Right kidney (tissue), 1 donor: ENCODE measurements around the gene RNF220.
A peak's percentile ranks its signal among the peaks of the same experiment; 100 is the strongest.

Source experiments
- DNase-seq: peaks from one replicate; pipeline ENCODE4 v3.0.0-alpha.2; 2016

The RNF220 gene

DNA sequence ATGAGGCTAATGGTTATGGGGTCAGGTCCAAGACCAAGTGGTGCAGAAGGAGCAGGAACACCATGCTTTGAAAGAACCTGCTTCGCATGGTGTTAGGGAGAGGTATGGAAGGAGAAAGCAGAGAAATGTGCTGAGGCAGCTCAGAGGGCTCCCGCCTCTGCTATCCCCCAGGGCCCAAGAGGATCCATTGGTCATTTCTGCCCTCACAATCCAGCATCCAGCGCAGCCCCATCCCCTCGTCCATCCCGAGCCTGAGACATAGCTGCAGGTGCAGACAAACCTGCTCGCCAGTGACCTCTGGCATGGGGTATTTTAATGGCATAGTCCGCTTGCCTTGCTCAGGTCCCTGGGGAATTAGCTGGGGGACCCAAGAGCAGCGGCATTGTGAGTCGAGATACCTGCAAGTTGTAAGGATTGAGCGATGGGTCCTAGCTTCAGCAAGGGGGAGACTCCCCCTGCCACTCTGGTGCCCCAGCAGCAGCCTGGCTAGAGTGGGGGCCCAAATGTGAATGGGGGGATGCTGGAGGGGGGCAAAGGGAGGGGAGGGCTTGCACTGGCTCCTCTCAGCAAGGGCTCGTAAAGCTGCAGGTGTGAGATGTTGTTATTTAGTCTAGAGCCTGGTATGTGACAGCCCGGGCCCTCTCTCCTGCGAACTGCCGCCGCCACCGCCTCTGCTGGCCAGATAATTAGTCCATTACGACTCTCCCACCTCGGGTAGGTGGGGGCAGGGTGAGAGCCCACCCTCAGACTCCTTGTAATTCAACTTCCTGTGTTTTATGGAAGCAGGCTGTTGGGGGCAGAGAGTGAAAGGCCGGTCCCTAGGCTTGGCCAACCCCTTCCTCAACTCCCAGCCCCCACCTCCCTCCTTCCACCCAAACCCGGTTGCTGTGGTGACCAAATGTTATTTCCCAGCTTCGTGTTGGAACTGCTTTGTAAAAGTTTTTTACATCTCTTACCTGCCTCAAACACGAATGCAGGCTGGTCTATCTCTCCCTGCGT lies 118.8 kb downstream of the RNF220 start:
- DNase-seq: no peak

DNA sequence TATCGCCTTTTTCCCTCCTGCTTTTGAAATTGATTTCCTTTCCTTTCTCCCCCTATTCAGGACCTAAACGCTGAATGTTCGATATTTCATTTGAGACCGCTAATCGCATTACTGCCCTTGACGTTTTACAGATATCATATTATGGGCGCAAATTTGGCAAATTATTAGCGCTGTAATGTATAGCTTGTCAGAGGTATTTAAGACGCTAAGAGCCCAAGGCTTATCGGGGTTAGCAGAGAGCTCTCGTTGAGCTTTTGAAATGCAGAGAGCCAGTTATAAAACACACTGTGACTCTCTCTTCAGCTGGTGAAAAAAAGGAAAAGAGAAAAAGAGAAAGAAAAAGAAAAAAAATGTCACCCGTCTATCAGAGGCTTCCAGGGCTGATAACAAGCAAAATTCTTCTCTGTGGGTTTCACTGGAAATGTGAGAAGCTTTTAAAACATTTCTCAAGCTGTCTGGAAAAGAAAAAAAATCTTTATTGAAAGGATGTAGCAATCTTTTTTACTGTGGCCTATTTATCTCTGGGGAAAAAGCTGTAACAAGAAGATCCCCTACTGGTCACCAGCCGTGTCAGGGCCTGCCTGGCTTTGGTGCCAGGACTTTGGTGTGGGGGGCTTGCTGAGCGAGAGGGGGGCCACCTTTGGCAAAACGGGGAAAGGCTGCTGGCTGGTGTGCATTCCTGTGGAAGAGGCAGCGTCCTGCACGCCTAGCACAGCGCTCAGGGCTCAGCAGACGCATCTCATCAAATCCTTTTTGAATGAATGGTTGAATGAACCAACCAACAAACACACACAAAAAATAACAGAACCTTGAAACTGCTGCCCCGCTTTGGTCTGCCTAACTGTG lies 119.8 kb downstream of the RNF220 start:
- DNase-seq: no peak

DNA sequence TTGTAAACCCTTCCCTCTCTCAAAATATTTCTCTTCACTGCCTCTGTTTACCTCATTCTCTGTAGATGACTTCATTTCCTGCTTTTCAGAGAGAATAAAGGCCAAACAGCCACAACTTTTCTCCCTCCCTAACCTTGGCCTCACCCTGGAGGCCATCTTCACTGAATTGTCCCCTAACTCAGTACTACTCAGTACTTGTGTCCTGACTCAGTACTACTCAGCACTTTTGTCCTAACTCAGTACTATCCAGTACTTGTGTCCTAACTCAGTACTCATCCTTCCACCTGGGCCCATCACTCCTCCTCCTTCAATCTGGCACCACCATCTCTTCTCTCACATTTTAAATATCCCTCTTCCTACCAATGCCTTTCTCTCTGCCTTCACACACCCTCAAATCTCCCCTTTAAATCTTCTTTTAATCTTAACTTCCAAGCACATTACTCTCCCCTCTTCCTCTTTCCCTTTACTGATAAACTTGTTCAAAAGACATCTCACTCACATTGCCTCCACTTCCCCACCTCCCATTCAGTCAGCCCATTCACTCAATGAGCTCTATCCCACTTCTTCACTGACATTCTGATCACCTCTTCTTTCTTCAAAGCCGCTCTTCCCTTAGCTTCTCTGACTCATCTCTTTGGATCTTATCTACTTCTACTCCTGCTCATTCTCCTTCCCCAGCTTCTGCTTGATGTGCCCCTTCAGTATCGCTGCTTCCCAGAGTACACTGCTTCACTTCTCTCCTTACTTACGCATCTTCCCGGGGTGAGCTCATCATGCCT lies 121.4 kb downstream of the RNF220 start:
- no peak for DNase-seq

DNA sequence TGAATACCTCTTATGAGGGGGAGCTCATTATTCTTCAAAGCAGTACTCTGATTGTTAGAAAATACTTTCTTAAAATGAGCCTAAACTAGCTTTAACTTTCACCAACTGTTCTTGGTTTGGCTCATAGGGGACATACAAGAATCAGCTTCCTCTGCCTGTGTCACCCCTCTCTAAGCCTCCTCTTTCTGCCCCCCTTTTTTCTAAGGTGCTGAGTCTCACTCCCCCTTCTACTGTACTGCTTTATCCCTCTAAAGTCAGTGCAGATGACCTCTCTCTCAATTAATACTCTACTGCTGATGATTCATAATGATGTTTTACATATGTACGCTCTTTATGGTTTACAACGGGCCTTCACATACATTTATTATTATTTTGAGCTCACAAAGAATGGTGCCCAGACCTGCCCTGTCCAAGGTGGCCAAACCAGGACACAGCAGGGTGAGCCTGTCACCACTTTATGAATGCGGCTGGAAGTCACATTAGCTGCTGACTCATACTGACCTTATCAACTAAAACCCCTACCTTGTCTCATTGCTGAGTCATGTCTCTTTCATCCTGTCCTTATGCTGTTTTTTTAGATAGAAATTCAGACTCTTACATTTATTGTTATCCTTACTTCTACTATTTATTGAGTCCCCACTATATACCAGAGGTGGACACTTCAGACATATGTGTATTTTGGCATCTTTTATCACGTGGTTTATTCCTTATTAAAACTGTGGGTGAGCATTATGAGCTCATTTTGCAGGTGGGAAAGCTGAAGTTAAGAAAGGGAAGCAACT lies 126.9 kb downstream of the RNF220 start:
- DNase-seq: no peak

DNA sequence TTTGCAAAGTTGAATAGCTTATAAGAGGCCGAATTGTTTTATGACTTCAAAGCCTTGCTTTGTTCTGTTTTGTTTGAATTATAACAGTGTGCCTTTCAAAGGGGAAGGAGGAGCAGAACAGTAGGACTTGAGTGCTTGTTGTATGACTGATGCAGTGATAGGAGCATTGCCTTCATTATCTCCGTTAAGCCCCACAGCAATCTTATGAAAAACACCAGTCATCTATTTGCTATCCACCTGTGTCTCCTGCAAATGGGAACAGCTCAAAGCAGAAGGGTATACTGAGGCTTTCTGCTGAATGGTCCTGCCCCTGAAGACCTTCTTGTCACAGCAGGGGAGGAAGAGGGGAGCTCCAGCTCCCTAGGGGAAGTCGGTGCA lies 127.5 kb downstream of the RNF220 start:
- DNase-seq: no peak

DNA sequence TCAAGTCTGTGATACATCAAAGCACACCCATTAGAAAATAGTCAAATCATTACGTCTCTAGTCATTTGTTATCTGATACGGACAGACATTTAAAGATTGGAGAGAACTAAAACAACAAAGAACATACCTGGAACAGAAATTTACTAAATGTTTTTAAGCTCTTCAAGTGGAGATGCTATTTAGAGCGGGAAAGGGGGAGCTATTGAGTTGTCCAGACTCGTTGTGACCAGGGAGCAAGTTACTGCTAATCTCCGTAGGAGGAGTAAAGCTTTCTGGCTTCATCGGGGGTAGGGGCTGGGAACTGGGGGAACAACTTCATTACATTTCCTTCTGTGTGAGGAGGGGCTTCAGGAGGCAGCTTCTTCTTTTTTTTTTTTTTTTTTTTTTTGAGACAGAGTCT lies 129.7 kb downstream of the RNF220 start:
- no peak for DNase-seq

DNA sequence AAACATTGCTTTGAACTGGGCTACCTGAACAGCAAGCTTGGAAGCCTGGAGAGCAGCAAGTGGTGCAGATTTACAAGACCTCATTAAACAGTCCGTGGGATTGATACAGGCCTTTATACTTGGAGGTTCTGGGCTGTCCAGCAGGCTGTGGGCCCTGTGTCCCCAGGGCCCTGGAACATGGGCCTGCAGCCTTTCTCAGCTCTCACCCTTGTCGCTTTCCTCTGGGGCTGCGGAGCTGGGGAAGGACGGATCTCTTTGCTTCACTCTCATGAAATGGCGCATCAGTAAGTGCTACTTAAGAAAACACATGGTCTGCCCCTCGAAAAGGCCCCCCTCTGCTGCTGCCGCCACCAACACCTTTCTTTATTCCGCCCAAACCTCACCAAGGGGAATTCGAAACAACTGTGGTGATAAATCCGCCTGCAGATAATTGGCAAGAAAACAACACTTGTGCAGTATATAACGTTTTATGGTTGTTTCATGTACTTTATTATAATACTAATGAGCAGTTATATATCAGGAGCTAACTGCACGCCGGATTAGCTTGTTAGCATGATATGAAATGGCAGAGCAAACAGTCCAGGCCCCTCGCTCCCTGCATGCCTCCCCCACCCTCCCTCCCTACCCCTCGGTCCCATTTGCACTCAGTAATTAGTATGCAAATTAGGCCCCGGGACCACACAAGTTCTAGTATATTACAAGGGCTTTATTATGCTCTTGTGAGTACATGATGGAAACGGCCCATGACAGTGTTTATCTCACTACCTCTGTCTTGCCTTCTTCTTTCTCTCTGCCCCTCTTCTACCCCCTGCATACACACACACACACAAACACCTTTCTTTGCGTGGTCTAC lies 131.5 kb downstream of the RNF220 start:
- DNase-seq: no peak

DNA sequence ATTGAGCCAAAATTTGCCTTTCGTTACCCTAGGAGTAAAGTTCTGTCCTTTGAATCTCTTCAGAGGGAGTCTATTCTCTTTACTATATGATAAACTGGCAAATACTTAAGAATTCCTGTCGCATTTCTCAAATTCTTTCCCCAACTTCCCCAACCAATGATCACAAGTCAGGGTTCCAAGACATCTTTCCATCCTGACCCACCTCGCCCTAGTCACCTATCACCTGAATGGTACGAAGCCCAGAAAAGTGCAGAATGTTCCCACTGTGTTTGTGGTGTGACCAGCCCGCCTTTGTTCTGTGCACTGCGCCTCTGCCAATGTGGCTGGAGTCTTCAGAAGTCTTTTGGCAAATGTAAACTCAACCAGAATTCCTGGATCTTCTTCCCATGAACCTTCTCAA lies 132.5 kb downstream of the RNF220 start:
- DNase-seq: no peak

DNA sequence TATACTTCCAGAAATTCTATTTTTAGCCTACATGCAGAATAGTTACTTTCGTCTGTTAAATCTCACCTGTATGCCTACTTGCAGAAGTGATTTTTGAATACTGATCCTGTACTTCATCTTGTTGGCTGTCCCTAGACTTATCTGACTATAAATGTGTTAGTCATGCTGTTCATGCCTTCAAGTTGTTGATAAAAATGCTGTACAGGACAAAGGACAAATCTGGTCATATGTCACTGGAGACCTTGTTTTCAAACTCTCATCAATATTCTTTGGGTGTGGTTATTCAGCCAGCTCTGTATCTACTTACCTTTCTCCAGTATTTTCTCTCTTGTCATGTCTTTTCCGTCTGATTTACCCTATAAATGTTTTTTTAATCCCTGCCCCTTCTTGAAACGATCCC lies 132.9 kb downstream of the RNF220 start:
- no peak for DNase-seq

DNA sequence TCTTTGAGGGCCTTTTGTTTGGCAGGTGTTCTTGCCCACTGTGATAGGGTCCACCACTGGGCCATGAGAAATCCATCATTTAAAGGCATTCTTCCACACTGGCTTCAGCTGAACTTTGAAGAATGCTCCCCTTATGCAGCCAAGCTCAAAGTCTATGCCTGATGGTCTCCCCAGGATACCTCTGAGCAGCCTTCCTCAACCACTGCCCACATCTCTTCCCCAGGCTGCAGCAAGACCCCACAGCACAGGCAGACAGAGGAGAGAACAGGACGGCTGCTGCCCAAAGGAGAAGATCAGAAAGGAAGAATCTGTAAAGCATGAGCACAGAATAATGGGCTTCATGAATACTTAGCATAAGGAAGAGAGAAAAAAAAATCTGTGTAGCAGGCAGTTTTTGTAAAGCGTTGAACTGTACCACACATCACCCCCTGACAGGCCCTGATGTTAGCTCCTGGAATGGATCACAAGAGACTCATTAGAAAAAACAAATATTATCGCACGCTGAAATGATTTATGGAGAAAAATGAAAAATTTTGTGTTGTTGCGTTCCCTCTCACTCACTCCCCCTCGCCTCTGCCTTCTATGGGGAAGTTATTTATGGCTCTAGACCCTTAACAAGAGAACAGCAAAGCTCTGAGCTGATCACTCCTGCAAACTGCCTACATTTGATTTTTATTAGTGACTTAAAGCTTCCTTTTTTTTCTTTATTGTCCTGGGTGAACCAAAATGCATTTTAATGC lies 135.1 kb downstream of the RNF220 start:
- peak; percentile 26 for DNase-seq

DNA sequence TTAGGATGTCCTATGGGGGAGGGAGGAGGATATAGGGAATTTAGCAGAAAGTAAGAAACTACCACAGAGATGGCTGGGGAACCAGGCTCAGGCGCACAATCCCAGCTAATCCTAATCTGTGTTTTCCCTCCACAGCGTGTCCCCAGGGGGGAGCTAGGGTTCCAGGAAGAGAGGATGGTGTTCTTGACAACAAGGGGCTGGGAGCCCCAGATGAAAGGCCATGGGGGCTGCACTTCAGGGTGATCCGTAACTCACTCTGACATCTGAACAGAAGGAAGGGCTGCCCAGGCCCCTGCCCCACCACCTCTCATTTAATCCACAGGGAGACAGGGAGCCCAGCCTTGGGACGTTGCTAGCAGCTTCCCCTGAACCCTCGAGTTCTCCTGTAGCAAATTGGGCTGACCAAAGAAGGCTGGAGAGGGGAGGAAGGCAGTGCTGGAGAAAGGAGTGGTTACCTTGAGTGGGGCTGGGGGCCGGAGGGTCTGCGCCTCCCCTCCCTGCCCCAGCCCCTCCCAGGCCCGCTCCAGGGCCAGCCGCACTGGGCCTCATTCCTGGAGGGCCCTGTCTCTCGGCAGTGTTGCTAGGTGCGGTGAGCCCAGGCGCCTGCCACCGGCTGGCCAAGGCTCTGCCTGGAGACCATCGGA lies 137.5 kb downstream of the RNF220 start:
- no peak for DNase-seq

DNA sequence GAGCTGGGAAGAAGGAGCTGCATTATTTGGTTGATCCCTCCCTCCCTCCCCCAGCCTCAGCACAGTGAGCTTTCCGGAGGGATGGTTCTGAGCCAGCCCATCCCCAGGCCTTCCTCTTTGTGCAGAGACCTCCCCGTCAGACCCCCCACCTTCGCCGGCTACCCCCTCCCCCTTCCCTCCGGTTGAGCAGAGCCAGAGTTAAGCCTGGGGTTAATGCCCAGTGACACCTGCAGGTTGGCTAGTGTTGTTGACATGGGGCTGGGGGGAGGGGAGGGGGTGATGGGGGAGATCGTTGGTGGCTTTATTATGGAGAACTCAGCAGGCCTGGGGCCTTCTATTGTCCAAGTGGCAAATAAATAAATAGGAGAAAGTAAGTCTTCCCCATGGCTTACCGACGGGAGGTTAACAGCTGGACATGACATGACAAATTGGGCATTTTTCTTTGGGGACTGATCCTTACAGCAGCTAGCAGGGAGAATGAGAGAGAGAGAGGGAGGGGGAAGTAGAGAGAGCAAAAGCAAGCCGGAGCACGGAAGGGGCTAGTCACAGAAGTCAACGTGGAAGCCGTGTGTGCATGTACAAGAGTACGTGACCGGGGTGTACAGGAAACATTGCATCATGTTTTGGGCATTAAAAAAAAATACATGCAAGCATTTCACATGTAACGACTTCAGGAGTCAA lies 138.1 kb downstream of the RNF220 start:
- DNase-seq: no peak

DNA sequence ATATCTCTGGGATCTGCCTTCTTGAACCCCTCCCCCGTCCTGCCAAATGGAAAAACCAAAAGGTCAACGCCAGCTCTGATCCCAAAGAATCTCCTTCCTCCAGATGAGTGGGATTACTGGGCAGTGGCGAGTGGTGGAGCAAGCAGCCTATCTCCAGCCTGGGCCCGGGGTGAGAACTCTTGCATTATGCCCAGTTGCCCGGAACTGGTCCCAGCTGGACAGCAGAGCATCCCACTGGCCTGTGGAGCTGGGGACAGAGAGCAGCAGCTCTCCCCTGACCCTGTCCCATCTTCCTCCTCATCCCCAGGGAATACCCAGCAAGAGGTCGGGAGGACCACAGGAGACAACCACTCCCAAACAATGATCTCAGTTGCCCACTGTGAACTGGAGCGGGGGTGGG lies 138.7 kb downstream of the RNF220 start:
- no peak for DNase-seq

DNA sequence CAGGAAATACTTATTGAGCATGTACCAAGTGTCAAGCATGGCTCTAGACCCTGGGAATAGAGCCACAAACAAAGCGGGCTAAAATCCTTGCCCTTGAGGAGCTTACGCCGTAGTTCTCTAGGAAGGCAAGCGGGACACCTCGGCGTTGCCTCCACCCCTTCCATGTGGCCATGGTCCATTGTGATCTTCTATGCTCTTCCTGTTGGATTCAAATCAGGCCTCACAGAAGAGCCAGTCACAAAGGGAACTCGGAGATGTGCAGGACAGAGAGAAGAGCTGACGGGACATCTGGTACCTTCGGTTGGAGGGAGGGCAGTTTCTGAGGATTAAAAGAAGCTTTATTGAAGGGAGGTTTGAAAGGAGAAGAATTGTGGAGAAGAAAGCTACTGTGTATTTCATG lies 139.9 kb downstream of the RNF220 start:
- DNase-seq: no peak

DNA sequence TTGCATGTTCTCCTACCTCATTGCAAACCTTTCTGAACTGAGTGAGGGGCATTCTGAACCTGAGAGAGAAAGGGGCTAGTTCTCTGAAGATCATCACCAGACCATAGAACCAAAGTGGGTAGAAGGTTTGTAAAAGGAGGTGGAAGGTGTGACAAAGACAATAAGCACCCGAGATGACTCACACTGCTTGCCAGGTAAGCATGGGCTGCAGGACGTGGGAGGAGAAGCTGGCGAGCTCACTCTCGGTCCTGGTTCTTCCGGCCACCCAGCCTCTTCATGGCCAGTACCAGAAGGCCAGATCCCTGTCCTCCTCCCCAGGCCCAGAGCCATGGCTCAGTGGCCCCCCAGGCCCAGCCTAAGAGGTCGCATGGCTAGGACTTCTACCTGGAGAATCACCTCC lies 140.9 kb downstream of the RNF220 start:
- no peak for DNase-seq

DNA sequence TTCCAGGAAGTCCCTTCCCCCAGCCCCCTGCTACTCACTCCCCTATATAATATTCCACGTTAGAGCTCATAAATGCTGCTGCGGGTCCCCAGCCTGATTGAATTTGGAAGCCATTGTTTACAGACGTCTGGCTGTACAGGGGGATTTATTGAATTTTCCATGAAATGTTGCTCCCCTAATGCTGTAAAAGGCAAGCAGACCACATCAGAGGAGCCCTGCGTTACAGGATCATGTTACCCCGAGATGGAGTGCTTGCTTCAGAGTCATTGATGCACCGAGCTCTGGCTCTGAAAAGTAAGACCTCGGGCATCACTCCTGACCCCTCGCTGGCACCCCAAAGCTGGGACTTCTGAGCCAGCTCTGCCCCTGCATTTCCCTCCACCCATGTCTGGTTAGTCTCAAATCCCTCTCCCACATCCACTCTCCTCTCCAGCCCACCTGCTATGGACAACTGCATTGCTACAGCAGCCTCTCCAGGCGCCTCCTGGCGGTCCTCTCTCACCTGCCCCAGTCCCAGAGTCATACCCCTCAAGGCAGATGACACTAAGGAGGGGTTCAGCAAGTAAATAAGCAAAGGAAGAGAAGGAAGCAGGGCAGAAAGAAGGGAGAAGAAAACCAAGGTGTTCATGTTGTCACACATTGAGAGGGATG lies 141.5 kb downstream of the RNF220 start:
- DNase-seq: no peak

DNA sequence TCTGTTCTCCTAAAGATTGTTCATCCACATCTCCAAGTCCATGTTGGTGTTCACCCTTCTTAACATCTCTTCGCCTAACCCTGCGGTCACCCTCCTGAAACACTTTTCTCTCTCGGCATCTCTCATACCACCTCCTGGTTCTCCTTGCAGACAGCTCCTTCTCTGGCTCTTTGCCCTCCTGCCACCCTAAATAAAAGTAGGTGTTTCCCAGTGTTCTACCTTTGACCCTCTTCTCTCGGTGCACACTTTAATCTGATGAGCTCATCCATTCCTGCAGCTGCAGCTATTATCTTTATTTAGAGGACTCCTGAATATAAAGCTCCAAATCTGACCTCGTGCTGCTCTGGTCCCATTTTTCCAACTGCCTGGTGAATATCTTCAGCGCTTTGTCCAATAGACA lies 142.3 kb downstream of the RNF220 start:
- no peak for DNase-seq

DNA sequence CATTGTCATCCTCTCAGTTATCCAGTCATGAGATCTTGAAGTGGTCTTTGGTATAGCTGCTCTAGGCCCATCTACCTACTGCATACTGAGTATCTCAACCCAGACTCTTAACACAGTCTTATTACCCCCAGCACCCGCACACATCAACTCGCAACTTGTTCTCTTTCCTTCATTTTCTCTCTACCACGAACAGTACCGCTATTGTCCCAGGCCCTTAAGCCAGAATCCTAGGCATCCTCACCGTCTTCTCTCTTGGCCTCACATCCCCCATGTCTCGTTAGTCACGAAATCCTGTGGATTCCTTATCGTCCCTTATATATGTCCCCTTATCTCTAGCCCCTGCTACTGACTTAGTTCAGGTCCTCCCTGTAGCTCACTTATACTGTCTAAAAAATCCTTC lies 142.8 kb downstream of the RNF220 start:
- no peak for DNase-seq
